GM12865 (cell line): ENCODE measurements around the gene PGBD5.

ENCODE experiments used
- DNase-seq: peaks from one replicate; pipeline ENCODE4 v3.0.0; 2010; ENCODE audit warnings: low read depth
- H3K4me3 ChIP-seq: 2 replicates; pipeline ENCODE4 v1.5.1; 2011; ENCODE audit warnings: mild to moderate bottlenecking, low read depth, low read length, control low read depth
- CTCF ChIP-seq: IDR thresholded peaks from 2 replicates; pipeline ENCODE4 v1.5.1; 2011; ENCODE audit warnings: low read length, control low read depth, low read depth, inconsistent platforms; ENCODE audit not compliant: insufficient read depth; ENCODE audit errors: missing control alignments

PGBD5 gene

GRCh38 chr1:230320804-230321203, 105.3 kb downstream of the PGBD5 start:
- no peak for TF ChIP-seq CTCF
- H3K4me3 ChIP-seq, result no peak overlapping the region
- no peak for DNase-seq

- no peak for TF ChIP-seq CTCF
- H3K4me3 ChIP-seq, result no peak overlapping the region
- no peak for DNase-seq
These were observed 107.0 kb downstream of the PGBD5 start for GRCh38 chr1:230319014-230319747.

- no peak overlapping the region for H3K4me3 ChIP-seq
- no peak for DNase-seq
- TF ChIP-seq CTCF, result no peak
These were observed 108.0 kb downstream of the PGBD5 start for GRCh38 chr1:230317823-230318819.

GRCh38 chr1:230316864-230317745, 109.0 kb downstream of the PGBD5 start:
- no peak overlapping the region for H3K4me3 ChIP-seq
- no peak for DNase-seq
- TF ChIP-seq CTCF, result no peak

GRCh38 chr1:230315099-230315498, 111.0 kb downstream of the PGBD5 start:
- no peak overlapping the region for H3K4me3 ChIP-seq
- no peak for TF ChIP-seq CTCF
- no peak for DNase-seq

GRCh38 chr1:230314142-230314470, 112.0 kb downstream of the PGBD5 start:
- DNase-seq, result no peak
- H3K4me3 ChIP-seq, result no peak overlapping the region
- TF ChIP-seq CTCF, result no peak
